GM21723 (cell line): Measurements from ENCODE around the gene NFKBIB.

Experiments used
- ATAC-seq: cut with Tn5 transposase; IDR thresholded peaks from one replicate; pipeline ENCODE4 v1.9.1; 2021; ENCODE audit warnings: mild to moderate bottlenecking, moderate library complexity; ENCODE audit not compliant: unreplicated experiment

The NFKBIB gene

DNA sequence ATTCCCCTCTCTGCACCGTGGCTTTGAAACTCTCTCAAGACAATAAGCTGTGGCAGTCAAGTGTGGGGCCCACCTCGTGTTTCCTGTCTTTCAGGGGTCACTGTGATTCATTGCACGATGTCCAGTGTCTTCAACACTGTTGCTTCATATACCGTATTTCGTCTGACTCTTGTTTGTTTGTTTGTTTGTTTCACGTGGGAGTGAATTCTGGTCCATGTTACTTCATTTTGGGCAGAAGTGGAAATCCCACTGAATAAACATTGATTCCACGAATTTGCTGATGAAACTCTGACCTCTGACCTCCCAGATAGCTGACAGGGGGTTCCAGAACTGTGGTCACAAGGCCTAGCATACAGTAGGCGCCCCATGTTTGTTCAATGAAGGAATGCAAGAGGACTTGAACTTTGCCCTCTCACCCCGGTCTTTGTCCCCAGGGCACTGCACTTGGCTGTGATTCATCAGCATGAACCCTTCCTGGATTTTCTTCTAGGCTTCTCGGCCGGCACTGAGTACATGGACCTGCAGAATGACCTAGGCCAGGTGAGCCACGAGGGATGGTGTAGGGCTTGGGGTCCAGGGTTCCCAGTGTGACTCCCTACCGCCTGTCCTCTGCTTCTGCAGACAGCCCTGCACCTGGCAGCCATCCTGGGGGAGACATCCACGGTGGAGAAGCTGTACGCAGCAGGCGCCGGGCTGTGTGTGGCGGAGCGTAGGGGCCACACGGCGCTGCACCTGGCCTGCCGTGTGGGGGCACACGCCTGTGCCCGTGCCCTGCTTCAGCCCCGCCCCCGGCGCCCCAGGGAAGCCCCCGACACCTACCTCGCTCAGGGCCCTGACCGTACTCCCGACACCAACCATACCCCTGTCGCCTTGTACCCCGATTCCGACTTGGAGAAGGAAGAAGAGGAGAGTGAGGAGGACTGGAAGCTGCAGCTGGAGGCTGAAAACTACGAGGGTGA lies 5.1 kb downstream of the NFKBIB start:
- ATAC-seq, result no peak

DNA sequence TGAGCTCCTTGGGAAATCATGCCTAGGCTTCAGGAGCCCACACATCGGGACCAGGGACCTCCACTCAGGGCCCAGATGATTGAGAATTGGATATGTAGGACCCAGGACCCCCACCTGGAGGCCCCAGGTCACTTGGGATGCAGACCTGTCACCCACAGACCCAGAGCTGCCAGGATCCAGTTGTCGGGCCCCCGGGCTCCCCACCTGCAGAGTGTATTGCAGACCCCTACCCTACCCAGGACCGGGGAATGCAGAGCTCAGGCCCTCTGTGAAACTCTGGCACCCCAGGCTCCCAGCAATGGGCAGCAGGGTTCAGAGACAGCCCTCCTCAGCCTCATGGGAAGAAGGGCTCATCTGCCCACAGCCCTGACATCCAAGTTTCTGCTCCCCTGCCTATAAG lies 5.9 kb downstream of the NFKBIB start:
- ATAC-seq, result no peak

DNA sequence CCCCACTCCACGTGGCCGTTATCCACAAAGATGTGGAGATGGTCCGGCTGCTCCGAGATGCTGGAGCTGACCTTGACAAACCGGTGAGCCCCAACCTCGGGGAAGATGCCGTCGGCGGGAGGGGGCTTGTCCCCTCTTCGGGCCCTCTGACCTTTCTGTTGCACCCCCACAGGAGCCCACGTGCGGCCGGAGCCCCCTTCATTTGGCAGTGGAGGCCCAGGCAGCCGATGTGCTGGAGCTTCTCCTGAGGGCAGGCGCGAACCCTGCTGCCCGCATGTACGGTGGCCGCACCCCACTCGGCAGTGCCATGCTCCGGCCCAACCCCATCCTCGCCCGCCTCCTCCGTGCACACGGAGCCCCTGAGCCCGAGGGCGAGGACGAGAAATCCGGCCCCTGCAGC lies 7.5 kb downstream of the NFKBIB start:
- ATAC-seq, result no peak

DNA sequence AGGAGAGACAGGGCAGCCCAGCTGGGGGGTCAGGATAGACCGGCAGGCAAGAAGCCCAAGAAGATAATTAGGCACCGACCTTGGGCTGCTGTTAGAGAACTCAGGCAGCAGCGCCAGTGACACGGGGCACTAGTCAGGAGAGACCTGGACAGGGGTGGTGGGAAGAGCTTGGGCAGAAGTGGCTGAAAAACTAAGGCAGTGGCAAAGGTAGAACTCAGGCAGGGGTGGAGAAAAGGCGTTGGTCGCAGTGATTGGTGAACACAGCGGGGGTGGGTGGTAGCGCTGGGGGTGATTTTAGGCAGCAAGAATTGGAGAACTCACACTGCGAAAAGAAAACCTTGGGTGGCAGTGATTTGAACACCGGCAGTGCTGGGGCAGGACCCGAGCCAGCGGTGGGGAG lies 7.9 kb downstream of the NFKBIB start:
- ATAC-seq, result no peak

DNA sequence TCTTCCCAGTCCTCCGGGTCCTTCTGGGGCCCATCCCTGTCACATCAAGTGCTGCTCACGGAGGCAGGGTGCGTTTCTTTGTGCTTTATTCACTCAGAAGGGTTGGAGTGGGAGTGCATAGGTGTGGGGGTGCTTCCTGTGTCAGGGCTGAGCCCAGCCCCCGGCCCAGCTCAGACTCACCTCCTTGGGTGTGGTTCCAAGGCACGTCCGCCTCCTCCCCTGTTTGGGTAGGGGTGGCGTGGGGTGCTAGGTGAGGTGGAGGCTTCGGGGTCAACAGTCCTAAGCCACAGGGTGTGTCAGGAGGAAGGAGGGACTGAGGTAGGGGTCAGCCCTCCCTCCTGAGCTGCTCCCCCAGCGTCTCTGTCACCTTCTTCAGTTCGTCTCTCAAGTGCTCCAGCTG lies 9.1 kb downstream of the NFKBIB start:
- ATAC-seq, result no peak

DNA sequence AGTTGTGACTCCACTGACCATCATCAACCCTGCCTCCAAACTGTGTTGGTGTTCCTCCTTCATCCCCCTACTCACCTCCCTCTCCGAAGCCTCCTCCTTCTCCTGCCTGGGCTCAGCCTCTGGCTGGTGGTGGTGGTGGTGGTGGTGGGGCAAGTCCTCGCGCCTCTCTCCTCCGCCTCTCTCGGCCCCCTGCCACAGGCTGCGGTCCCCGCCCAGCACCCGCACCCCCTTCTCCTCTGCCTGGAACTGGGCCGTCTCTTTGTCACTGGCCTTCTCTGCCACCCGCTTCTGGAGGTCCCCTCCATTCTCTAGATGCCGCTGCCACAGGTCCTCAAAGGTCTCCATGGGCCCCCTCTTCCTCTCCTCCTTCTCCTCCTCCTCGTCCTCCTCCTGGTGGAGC lies 10.7 kb downstream of the NFKBIB start:
- no peak for ATAC-seq

DNA sequence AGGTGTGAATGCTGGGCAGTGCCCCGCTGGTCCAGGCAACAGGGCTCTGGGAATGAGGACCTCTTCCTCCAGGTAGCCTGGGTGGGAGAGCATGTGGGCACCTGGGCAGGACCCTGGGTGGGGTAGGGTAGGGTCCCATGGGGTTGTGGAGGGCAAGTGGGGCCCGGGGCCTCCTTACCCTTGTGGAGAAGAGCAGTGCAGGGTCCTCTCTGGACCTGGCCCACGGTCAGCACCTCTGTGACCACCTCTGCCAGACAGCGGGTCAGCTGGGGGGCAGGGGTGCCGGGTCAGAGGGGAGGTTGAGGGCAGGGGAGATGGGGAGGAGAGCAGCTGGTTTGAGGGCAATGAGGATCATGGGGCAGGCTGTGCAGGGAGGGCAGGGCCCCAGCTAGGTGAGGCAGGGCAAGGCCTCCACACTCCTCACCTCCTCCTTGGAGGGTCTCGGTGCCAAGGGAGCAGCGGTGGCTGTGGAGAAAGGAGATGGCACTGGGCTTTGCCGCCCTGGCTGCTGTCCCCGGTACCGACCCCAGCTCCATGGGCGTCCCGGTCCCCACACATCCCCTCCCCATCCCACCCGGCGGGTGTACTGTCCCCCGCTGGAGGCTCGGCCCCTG lies 11.7 kb downstream of the NFKBIB start:
- no peak for ATAC-seq

DNA sequence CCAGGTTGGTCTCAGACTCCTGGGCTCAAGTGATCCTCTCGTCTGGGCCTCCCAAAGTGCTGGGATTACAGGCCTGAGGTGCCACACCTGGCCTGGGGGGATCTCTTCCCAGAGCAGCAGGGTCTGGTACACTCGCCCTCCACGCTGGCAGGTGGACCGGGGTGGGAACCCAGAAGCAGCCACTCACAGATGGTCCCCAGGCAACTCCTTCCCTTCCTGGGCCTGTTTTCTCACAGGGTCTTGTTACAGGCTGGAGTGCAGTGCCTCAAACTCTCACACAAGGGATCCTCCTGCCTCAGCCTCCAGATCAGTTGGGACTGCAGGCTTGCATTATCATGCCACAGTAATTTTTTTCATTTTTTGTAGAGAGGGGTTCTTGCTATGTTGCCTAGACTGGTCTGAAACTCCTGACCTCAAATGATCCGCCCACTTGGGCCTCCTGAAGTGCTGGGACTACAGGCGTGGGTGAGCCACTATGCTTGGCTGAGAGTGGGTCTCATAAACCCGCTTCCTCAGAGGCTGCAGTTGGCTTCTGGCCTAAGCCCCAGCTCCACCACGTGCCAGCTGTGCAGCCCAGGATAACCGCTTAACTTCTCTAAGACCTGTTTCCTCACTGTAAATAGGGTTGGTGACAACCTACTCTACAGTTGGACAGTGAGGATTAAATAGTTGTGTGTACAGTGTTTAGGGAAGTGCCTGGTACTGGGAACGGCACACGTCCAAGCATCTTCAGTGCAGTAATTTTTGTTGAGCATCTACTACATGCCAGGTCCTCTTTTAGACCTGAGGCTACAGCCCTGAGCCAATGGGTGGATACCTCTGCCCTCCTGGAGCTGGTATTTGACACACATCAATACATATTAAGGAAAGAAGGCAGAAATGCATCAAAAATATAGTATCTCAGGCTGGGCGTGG lies 13.1 kb downstream of the NFKBIB start:
- ATAC-seq, result no peak

DNA sequence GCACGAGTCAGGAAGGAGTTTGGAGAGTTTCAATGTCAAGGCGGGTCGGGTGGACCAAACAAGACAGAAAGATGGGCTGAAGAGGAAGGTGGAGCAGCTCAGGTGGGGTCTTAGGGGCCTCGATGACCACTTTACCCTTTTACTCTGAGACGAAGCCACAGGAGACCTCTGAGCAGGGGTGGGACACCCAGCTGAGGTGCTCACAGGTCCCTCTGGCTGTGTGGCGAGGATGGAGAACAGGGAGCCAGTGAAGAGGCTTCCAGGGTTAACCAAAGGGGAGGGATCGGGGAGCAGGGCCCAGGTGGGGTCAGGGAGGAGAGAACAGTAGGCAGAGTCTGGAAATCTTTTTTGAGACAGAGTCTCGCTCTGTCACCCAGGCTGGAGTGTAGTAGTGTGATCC lies 14.2 kb downstream of the NFKBIB start:
- no peak for ATAC-seq

DNA sequence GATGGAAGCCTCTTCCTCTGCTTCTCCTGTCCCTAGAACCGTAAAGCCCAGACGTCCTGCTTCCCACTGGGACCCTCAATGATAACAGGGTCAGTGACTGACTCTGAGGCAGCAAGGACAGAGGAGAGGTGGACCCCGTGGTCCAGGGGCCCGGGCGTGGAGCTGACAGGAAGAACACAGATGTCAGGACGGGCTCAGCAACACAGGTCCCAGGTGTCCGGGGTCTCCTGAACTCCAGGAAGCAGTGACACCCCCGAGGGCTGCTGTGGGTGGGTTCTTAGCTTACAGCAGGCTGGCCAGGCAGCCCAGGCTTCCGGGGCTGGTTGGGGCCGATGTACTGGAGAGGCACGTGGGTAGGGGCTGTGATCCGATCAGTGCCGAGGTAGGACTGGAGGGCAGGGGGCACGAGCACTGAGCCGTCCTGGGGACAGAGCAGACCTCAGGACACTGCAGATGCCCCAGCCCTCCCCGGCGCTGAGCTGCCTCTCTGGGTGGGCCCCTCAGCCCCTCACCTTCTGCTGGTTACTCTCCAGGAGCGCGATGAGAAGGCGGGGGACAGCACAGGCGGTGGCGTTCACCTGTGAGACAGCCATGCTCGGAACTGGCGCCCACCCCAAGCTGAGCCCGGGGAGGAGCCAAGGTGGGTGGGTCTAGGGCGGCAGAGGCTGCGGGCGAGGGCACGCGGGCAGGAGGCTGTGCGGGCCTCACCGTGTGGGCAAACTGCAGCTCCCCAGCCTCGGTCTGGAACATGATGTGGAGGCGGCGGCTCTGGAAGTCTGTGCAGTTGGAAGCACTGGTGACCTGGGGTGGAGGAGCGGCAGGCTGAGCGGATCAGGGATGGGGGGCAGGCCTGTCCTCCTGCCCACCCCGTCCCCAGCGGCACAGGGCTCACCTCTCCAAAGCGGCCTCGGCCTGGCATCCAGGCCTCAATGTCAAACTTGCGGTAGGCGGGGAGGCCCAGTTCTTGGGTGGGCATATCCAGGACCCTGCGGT lies 15.9 kb downstream of the NFKBIB start:
- ATAC-seq, result no peak

DNA sequence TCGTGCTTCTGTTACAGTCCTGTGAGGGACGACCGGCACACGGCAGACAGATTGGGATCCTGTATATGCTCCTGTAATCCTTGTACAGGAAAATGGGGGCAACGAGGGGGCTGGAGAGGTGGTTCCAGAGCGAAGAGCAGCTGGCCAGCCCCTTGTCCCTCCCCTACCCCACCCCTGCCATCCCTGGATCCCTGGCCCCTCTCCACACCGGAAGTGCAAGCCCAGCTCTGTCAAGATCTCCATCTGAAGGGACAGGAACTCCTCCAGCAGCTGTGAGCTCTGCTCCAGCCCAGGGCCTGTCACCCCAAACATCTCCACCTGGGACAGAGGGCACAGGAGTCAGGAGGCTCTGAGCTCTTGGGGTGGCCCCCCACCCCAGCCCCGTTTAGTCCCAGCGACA lies 17.7 kb downstream of the NFKBIB start:
- no peak for ATAC-seq

DNA sequence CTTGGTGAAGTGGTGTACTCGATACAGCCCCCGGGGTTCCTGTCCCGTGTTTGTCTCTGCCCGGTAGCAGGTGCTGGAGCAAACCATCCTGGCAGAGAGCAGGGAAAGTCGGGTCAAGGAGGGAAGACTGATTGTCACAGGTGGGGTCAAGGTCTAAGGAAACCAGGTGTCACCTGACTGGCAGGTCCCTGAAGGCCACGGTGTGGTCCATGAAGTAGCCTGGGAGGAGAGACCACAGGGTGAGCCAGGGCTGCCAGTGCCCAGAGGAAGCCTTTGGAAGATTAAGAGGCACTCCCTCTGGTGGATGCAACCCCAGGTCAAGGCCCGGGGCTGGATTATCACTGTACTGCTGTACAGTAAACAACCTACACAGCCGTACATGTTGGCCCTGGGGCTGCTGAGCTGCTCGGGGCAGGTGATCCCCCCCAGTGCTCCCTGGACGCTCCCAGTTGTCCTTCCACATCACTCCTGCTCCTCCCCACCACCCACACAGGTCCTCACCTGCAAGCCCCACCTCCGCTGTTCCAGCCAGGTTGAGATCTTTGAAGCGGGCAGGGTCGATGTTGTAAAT lies 18.2 kb downstream of the NFKBIB start:
- ATAC-seq, result no peak

DNA sequence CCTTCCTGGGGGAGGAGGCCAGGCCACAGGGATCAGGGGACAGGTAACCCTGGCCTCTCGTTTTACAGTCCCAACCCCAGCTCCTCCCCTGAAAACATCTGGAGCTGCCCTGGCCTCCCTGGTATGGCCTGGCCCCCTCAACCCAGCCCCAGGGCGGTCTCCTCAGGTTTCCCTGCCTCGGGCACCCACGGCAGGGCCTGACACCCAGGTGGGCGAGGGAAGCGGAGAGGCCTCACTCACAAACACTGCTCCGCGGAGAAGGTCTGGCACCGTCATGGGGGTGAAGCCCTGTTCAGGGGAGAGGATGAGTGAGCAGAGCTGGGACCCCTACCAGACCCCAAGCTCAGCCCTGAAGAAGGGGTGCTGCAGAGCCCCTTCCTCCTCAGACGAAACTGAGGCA lies 18.8 kb downstream of the NFKBIB start:
- ATAC-seq, result no peak

DNA sequence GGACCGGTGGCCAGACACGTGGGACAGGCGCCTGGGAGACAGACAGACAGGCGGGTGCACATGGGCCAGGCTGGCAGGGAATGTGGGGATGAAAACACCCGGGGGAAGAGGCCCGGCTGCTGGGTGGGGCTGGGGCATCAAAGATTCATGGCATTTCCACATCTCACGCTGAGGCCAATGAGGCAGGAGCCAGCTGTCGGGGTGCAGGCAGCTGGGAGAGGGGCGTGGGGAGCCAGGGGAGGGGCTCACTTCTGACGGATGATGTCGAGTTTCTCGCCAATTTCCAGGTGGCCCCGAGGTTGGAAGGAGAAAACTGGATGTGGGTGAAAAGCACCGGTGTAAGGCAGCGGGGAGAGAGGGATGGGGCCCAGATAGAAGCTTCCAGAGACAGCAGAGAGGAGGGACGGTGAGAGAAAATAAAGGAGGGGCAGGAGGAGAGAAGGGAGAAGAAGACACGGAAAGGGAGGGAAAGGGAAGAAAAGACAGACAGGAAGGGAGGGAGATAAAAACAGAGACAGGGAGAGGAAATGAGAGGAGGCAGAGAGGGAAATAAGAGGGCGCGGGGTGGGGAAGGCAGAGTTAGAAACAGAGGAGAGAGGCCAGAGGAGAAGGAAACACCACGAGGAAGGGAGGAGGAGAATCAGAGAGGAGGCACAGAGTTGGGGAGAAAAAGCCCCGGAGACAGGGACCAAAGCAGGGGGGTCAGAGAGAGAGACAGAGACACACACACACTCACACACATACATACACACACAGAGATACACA lies 20.2 kb downstream of the NFKBIB start:
- no peak for ATAC-seq

DNA sequence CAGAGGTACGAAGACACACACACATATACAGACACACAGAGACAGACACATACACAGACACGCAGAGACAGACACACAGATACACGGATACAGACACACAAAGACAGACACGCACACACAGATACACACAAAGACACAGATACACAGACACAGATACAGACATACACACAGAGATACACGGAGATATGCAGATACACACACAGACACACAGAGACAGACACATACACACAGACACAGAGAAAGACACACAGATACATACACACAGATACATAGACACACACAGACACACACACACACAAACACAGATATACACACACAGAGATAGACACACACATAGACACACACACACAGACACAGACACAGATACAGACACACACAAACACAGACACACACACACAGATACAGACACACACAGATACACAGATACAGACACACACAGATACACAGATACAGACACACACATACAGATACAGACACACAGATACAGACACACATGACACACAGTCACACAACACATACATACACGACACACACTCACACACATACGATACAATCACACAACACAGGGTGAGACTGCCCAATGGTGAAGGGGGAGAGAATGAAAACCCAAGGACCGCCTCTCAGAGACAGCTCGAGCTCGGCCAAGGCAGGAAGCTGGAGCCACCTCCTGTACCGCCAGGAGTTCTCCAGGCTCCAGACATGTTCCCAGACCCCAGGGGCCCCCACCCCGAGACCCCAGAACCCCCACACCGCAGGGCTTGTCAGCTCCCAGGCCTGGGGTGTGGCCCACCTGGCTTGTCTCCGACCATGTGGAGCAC lies 21.0 kb downstream of the NFKBIB start:
- no peak for ATAC-seq

DNA sequence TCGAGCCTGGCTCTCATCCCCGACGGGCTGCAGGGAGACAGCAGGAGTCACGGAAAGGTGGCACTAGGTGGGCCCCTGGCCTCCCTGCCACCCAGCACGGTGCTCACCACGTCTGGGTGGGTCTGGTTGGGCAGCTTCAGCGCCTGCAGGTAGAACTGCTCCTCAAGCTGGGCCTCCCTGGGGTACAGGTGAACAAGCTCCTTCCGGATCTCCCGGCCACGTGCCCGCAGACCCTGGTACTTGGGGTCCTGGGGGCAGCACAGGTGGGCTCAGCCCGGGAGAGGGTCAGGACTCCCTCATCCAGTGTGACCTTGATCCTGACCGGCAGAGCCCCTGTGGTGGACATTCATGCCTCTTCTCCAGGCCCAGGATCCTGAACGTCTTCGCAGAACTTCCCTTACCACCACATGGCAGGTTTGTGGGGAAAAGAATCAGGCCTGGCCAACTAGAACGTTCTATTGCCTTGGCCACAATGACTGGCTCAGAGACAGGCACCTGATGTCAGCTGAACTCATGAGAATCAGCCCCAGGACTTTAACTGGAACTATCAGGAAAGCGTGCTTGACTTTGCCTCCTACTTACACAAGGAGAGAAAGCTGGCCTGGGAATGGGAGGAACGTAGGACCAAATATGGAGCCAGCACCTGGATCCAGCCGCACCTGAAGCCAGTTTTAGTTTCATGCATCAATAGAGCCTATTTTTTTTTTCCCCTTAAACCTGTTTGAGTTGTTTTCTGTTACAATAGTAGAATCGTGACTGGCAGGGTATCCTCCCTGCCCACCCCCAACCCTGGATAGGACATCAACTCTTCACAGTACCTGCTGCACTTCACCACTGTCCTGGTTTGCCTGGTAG lies 21.9 kb downstream of the NFKBIB start:
- no peak for ATAC-seq

DNA sequence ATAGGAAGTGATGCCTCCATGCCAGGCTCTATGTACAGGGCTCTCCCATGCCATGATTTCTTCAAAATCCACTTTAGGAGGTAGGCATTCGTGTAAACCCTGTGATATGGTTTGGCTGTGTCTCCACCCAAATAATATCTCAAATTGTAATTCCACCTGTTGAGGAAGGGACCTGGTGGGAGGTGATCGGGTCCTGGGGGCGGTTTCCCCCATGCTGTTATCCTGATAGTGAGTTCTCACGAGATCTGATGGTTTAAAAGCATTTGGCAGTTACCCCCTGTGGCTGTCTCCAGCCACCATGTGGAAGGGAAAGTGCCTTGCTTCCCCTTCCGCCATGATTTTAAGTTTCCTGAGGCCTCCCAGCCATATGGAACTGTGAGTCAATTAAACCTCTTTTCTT lies 22.7 kb downstream of the NFKBIB start:
- no peak for ATAC-seq
